Fibroblast of lung (primary cell): ENCODE data around the gene CDC37.

Experiments
- CTCF ChIP-seq, 2 donors: IDR thresholded peaks in 1 of 2; conservative IDR thresholded peaks in 1 of 2; 1 replicate in 1 of 2; 2 replicates in 1 of 2; pipeline ENCODE4 v1.5.1; 2011 to 2012; ENCODE audit warnings: low read length in 2 of 2, control low read depth in 1 of 2, inconsistent platforms in 1 of 2, low read depth in 1 of 2, mild to moderate bottlenecking in 1 of 2
- EZH2 ChIP-seq: IDR thresholded peaks from 2 replicates; pipeline ENCODE4 v1.5.1; 2012; ENCODE audit warnings: low read length, control low read depth, mild to moderate bottlenecking; ENCODE audit errors: missing control alignments

- TF ChIP-seq CTCF (conservative IDR thresholded peaks at IDR 0.05 in 1 of 2, IDR thresholded peaks at IDR 0.05 in 1 of 2; ENCODE audit: low read depth in 1 of 2, low read length in 2 of 2) (no peak), EZH2 (no peak)
Measured at GRCh38 chr19:10432736-10433130, 29.4 kb upstream of the CDC37 start.
